HG02610 (cell line): ENCODE data around the gene OSBPL10.

Experiments
- ATAC-seq: cut with Tn5 transposase; IDR thresholded peaks from one replicate; pipeline ENCODE4 v1.9.1; 2021; ENCODE audit warnings: mild to moderate bottlenecking, moderate library complexity; ENCODE audit not compliant: unreplicated experiment

The OSBPL10 gene

GRCh38 chr3:31929826-31930502 is 51.1 kb downstream of the OSBPL10 start:
- no peak for ATAC-seq

- no peak for ATAC-seq
Measured at GRCh38 chr3:31927811-31928210, 53.3 kb downstream of the OSBPL10 start.

- no peak for ATAC-seq
Measured at GRCh38 chr3:31926543-31926942, 54.5 kb downstream of the OSBPL10 start.

GRCh38 chr3:31925271-31925630 is 55.8 kb downstream of the OSBPL10 start:
- ATAC-seq = no peak

- ATAC-seq = no peak
Measured at GRCh38 chr3:31924610-31925270, 56.3 kb downstream of the OSBPL10 start.

GRCh38 chr3:31922962-31923361 is 58.1 kb downstream of the OSBPL10 start:
- ATAC-seq = no peak

GRCh38 chr3:31921837-31922236 is 59.2 kb downstream of the OSBPL10 start:
- no peak for ATAC-seq

- no peak for ATAC-seq
Measured at GRCh38 chr3:31920310-31920709, 60.8 kb downstream of the OSBPL10 start.

GRCh38 chr3:31919528-31919927 is 61.5 kb downstream of the OSBPL10 start:
- no peak for ATAC-seq

- ATAC-seq = peak; percentile 71
Measured at GRCh38 chr3:31918179-31919150, 62.6 kb downstream of the OSBPL10 start.

- peak; percentile 67 for ATAC-seq
Measured at GRCh38 chr3:31917303-31918005, 63.6 kb downstream of the OSBPL10 start.

- ATAC-seq = no peak
Measured at GRCh38 chr3:31911643-31912042, 69.4 kb downstream of the OSBPL10 start.

- ATAC-seq = no peak
Measured at GRCh38 chr3:31911124-31911523, 69.9 kb downstream of the OSBPL10 start.

GRCh38 chr3:31909455-31909854 is 71.6 kb downstream of the OSBPL10 start:
- ATAC-seq = no peak

- no peak for ATAC-seq
Measured at GRCh38 chr3:31908391-31909097, 72.5 kb downstream of the OSBPL10 start.

GRCh38 chr3:31906182-31906581 is 74.9 kb downstream of the OSBPL10 start:
- ATAC-seq = no peak

GRCh38 chr3:31903686-31904431 is 77.2 kb downstream of the OSBPL10 start:
- ATAC-seq = no peak

GRCh38 chr3:31900583-31900982 is 80.5 kb downstream of the OSBPL10 start:
- no peak for ATAC-seq

GRCh38 chr3:31896648-31897433 is 84.2 kb downstream of the OSBPL10 start:
- no peak for ATAC-seq
